AG08396 (cell line): ENCODE data around the gene BTBD16.

ENCODE experiments used
- DNase-seq: peaks from one replicate; pipeline ENCODE4 v3.0.0; 2012; ENCODE audit warnings: low spot score, mixed read lengths

BTBD16 gene

DNA sequence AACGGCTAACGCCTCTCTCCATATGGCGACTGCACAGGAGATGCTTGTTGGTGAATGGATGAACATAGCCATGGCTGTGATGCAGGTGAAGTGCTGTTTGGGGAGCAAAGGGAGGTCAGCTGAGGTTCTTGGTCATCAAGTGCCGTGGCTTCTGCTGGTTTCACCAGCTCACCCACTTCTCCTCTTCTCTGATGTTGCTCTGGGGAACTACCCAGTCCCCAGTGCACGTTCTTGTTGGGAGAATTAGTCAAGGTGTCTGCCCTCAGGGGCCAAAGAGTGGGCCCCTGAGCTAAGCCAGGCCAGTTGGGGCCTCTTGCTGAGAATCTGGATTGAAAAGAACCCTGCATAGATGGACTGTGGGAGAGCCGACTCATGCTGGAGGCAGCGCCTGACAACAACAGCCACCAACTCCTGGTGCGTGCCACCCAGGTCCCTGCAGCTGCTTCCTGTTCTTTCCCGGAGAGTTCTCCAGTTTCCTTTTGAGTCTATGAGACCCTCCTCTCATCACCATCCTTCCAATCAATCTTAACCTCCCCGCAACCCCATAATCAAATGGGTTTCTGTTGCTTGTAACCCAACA lies 3.0 kb downstream of the BTBD16 start:
- DNase-seq: no peak

DNA sequence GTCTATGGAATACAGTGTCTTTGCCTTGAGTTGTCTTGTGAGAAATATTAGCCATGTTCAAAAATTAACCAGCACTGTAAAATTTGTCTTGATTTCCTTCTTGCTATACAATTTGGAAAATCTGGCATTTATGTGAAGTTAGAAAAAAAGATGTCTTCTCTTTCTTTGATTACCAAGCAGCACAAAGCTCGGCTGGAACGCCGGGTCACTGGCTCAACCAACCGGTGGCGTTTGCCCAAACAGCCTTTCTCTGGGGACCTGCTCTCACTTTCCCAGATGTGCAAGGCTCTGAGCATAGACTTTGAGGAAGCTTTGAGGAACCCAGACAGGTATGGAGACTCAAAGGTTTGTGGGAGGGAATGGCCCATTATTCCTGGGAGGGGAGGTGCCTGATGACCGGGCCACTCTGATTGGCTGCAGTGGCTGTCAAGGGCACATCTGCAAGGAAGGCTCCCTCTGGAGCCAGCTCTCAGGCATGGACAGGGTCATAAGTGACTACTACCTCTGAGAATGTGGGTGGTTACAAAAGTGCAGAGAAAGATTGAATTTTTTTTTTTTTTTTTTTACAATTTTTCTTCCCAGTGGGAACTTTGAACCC lies 5.6 kb downstream of the BTBD16 start:
- DNase-seq: no peak

DNA sequence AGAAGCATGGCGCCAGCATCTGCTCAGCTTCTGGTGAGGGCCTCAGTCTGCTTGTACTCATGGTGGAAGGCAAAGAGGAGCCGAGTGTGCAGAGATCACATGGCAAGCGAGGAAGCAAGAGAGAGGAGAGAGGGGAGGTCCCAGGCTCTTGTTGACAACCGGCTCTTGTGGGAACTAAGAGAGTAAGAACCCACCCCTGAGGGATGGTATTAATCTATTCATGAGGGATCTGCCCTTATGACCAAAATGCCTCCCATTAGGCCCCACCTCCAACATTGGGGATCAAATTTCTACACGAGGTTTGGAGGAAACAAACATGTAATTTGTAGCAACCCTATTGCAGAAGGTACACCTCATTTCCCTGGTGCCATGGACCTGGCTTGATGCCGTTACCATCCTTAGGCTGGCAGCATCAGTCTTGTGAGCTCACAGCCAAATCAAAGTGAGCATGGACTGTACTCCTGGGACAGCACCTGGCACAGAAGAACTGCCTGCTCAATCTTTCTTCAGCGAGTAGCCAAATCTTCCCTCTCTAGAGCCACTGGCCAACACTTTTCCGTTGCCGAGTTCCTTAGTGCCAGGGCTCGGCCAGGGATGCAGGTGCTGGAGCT lies 6.5 kb downstream of the BTBD16 start:
- no peak for DNase-seq

DNA sequence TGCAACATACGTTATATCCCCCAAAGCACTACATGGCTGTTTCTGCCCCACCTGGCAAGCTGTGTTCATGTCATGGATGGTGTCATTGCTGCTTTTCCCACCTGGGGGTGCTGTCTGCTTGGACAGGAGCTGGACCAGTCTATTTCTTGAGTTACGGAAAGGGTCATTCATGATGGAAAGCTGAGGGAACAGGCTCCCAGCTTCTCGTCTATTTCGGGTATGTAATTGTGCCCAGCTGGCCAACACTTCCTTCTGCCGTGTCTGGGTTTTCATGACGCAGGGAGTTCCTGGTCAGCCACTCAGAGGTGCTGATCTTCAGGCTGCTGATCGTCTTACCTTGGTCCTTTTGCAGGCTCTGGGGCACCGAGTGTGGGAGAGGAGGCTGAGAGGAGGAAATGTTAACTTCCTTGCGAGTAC lies 8.6 kb downstream of the BTBD16 start:
- DNase-seq: peak; percentile 19

DNA sequence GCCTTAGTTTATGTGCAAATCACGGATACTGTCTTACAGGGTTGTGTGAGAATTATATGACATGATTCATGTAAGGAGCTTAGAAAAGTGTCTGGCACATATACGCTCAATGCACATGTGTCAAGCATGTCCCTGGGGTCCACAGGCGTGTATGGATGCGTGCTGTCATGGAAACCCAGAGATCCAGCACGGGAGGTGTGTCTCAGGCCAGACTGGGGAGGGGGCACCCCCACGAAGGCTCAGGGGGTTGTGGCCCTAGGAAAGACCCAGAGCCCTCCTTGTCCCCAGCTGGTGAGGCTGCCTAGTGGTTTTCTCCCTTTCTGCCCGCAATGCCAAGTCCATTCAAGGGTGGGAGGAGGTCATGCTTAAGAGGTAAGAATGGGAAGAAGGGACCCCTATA lies 9.1 kb downstream of the BTBD16 start:
- DNase-seq: no peak

DNA sequence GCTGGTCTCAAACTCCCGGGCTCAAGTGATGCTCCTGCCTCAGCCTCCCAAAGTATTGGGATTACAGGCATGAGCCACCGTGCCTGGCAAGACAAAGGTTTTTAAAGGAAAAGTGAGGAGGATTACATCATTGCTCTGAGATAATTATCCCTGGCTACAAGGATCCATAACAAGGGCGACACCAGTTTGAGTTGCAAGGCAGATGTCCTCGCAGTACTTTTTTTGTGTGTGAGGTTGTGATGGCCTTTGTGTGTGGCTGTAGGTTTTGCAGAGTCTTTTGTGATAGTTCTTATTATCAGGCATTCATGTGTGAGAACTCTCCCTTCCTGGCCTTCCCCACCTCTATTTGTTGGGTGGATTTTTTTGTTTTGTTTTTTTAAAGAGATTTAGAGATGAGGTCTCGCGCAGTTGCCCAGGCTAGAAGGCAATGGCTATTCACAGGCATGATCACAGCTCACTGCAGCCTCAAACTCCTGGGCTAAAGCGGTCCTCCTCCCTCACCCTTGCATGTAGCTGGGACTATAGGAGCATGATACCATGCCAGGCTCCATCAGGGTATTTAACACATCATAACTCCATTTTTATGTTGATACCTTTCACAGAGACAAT lies 10.0 kb downstream of the BTBD16 start:
- no peak for DNase-seq

DNA sequence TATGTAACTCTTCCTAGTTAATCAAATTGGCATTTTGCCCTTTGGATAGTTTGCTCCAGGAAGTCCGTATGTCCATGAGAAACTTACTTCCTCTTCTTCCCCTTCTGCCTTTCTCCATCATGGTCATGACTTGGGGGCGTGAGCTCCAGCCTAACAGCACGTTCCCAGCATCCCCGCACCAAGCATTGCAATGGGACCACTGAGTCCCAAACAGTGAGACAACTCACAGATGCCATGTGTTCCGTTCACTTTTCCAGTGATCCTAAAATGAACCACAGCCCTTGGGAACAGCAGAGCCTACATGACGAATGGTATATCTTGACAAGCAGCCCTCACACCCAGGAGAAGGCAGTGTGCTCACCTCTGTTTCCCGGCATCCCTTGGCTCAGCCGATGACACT lies 10.7 kb downstream of the BTBD16 start:
- DNase-seq: no peak

DNA sequence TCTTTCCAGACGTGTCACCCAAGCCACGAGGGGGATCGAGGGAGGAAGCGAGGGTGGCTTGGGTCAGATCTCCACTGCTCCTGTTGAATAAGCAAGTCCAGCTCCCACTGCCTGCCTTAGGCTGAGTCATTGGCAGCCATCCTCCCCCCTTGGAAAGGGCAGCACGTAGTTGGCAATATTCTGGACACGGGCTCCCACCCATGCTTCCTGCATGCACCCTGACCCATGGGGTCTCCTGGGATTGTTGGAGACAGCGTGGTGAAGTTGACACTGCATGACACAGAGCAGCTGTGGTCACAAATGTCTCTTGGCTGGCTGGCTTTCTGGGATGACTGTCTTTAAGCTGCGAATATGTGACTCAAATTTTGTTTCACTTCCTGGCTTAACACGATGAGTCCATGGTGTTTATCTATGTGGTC lies 11.2 kb downstream of the BTBD16 start:
- no peak for DNase-seq

DNA sequence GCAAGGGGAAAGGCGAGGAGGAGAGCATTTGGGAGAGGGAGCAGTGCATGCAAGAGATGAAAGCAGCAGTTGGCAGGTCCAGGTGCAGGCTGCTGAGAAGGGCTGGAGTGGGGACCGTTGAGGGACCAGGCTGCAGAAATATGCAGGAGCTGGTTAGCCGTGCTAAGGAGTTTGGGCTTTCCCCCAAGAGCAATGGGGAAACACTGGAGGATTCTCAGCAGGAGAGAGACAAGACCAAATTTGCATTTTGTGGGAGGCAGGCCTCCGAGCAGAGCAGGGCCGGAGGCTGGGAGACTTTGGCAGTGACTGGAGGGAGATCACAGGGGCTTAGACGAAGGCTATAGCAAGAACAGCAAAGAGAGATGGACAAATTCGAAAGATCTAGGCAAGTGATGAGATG lies 11.8 kb downstream of the BTBD16 start:
- no peak for DNase-seq

DNA sequence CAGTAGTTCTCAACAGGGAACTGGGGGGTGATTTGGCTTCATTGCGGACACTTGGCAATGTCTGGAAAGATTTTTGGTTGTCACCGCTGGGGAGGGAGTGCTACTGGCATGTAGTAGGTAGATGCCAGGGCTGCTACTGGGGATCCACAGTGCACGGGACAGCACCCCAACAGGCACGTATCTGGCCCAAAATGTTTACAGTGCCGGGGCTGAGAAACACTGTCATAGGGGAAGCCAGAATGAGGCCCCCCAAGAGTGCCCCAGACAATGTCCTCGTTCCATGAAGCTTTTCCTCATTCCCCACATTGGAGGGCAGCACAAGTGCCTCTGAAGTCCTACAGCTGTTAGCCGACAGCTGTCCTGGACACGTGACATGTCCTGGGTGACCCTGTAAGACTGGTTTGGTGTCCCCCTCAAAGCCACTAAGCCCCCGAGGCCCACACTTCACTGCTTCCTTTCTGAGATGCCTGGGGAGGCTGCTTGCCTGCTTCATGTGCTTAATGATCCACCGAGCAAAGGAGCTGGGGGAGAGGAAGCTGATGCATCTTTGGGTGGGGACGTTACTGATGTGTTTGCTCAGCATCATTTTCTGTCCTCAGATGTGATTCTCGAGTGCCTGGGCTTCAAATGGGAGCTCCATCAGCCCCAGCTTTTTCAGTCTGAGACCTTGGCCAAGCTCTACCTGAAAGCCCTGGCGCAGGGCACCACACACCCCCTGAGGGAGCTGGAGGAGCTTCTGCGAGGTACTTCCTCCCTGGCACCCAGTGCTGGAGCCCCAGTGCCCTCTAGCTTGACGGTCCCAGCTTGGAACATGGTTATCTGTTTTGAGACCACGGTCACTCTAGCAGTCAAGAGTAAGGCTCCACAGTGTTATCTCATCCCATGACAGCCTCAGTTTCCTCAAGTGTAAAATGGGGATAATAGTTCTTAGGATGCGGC lies 14.7 kb downstream of the BTBD16 start:
- DNase-seq: no peak

DNA sequence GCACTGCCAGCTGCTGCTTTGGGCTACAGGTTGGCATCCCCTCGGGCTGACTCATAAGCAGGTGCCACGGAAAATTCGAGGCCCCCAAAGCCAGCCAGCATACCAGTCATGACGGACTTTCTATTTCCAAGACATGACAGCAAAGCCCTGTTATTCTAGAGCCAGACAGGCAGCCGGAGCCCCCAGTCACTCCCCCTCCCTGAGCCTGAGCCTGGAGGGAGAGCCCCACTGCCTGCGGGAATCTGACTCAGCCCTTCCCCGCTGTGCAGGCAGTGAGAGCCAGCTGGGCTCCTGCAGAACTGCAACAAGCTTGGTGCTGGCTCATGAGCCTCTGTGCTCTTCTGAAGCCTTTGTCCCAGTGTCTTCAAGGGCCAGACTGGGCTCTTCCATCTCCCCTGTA lies 15.8 kb downstream of the BTBD16 start:
- peak; percentile 64 for DNase-seq

DNA sequence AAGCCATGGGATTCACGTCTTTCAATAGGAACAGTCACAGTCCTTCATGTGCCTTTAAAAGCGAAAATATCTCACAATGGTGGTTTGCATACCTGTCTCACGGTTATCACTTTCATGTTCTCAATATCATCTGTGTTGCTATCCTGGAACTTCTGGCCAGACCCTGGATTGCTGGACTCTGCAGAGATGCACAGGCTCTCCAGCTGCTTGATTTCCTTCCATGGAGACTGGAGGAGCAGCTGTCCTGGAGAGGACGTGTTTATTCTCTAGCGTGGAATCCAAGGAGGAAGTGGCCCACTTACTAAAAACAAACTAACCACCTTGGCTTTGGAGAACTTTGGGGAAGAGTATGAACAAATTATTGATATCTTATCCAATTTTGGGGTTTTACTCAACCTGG lies 16.5 kb downstream of the BTBD16 start:
- no peak for DNase-seq

DNA sequence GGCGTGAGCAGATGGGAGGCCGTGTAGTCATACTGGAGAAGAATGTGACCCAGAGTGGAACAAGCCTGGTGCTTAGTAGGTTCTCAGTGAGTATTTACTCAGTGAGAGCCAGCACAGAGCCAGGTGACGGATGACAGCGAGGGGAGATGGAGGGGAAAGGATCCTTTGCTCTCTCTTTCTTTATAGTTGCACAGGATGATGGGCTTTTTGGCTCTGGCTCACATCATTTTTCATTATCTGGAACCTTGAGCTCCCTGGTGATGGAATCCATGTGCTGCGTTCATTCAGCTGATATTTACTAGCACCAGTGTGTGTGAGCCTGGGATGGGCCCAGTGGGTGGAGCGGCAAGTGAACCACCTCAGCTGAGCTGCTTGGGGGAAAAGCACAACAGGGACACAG lies 17.2 kb downstream of the BTBD16 start:
- no peak for DNase-seq

DNA sequence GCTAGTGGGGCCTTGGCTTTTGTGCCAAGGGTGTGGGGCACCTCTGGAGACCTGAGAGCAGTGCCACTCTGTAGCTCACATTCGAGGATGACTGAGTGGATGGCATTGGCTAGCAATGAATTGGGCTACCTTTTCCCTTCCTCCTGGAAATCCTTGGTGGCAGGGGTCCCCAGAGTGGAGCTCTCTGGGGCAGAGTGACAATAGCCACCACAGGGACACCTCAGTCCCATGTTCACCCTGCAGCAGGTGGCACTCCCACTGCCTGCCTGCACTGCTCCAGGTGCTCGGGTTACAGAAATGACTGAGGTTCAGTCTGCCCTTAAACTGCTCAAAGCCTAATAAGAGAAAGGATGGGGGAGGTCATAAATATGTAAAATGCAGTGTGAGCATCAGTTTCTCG lies 17.8 kb downstream of the BTBD16 start:
- no peak for DNase-seq

DNA sequence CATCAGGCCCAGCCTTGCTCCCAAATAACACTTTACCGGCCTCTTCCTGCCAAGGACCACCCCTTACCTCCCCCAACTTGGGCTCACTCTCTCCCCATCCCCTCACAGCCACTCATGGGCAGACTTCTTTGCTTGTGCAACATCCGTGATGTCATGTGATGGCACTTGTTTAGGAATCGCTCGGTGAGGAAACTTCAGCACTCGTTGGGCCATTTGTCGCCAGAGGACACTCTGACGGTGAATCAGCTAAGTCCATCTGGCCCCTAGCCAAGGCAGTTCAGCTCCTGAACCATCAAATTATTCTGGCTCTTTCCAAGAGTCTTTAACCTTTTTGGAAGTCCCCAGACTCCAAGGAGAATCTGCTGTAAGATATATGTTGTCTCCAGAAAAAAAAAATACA lies 19.2 kb downstream of the BTBD16 start:
- no peak for DNase-seq

DNA sequence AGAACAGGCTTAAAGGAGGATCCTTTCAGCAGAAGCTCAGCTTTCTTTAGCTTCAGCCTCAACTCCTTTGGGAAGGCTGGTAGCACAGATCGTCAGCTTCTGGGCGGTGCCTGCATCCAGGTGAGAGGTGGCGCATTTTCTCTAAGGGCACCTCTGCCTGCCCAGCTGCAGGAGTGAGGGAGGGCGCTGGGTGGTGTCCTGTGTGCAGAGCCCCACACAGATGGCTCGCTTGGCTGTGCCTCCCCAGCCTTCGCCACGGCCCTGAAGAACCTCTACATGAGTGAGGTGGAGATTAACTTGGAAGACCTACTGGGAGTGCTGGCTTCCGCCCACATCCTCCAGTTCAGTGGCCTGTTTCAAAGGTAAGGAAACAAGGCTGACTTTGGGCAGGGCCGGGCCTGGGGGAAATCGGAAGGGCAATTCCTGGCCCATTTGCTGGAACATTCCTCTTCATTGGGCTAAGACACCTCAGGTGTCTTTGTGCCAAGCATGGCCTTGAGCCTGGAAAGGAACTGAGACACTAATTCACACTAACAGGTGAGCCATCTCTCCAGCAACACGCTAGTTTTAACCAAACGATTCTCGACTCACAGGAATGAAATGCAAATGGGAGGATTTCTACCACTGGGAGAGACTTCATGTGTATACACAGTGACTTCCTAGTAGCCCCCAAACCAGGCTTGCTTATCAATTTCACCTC lies 19.9 kb downstream of the BTBD16 start:
- DNase-seq: no peak

DNA sequence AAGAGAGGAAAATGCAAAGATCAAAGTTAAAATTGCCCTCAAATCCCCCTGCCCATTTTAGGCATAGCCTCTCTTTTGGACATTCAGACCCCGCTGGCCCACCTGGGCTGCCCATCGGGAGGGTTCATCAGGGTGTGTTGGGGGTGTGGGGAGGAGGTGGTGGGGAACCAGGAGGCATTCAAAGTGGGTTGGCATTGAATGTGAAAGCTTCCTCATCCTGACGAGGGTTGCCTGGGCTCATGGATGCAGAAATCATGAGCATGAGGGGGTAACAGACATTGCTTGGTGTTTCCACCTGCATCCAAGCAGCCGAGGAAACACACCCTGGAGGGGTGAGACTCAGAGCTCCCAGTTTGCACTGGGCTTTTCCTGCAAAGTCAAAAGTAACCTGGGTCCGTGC lies 20.6 kb downstream of the BTBD16 start:
- DNase-seq: no peak

DNA sequence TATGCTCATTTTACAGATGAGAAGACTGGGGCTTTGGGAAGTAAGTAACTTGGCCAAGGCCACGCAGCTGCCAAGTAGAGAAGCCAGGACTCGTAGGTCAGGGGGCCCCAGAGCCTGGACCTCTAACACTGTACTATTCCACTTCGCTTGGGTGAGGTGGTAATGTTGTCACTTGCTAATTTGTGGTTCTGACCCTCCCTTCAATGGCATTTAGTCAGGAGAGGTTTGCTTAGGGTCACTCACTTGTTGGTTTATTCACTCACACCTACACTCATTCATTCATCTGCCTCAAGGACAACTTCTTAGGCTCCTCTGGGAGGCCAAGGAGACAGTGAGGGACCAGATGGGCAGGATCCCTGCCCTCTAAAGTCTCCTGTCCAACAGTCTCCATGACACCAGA lies 21.3 kb downstream of the BTBD16 start:
- DNase-seq: no peak

DNA sequence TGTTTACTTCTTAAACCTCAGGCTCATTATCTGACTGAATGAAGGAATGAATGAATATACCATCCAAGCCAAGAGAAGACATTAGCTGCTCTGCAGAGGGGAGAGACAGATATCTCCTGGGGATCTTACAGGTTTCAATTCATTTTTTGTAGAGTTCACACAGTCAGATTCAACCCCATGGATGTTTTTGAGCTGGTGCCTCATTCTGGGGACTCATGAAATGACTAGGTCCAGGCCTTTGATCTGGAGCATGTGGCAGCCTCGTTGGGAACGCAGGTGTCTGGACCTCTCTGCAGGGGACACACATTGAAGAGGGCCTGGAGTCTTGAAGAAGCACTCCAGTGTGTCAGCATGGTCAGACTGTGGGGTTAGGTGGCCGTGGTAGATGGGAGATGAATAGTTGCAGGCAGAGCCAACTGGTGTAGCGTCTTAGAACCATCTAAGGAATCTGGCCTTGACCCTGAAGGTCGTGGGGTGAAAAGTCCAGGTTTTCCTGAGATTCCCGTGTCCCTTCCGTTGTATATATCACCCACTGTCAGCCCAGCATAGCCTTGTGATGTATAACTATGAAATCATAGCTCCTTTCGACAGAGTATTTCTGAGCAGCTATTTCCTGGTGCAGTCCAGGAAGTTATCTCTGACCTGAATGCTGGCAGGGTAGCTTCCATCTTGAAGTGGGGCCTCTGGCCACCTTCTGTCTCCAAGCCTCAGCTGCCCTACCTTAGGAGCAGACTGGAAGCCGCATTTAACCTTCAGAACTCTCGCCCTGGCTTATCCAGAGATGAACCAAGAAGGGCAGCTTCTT lies 22.3 kb downstream of the BTBD16 start:
- DNase-seq: no peak

DNA sequence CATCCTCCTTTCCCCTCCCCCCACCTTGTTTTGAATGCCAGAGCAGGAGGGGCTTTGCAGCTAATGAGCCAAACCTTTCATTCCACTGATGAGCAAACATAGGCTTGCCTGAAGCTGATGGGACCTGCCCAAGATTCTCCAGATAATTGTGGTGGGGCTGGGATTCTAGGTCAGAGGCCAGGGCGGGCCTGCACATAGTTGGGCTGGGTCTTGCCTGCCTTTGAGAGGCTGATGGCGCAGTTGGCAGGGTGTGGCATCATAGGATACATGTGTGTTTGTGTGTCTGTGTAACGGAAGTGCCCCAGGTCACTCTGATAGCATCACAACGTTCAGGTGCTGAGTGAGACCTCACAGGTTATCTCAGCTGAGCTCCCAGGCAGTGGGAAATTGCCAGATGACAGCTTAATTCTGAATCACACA lies 22.9 kb downstream of the BTBD16 start:
- DNase-seq: no peak
